GM12891 (cell line): Measurements from ENCODE around the gene CFAP73.

ENCODE experiments used
- PAX5 ChIP-seq: IDR thresholded peaks from 2 replicates; pipeline ENCODE4 v1.6.1; 2011; ENCODE audit warnings: low read length, moderate library complexity, mild to moderate bottlenecking; ENCODE audit not compliant: insufficient read depth, severe bottlenecking
- POLR2A ChIP-seq: IDR thresholded peaks from 2 replicates; pipeline ENCODE4 v1.6.1; 2011; ENCODE audit warnings: low read depth, low read length, control low read depth
- POU2F2 ChIP-seq: IDR thresholded peaks from 2 replicates; pipeline ENCODE4 v1.6.1; 2011; ENCODE audit warnings: low read depth, mild to moderate bottlenecking, control low read depth, low read length, moderate library complexity
- SPI1 ChIP-seq: IDR thresholded peaks from 2 replicates; pipeline ENCODE4 v1.6.1; 2011; ENCODE audit warnings: low read depth, low read length, control low read depth
- TAF1 ChIP-seq: IDR thresholded peaks from 2 replicates; pipeline ENCODE4 v1.6.1; 2011; ENCODE audit warnings: low read depth, low read length, control low read depth

DNA sequence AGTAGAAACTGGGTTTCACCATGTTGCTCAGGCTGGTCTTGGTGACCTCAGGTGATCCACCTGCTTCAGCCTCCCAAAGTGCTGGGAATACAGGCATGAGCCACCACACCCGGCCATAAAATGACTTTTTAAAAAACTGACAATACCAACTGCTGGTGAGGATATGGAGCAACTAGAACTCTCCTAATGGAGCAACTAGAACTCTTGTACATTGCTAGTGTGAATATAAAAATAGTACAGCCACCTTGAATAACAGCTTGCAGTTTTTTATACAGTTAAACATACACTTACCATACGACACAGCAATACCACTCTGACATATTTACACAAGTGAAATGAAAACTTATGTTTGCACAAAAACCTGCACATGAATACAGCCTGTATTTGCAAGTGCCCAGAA lies 2.5 kb upstream of the CFAP73 start:
- TF ChIP-seq TAF1 (no peak), SPI1 (no peak), POLR2A (no peak), POU2F2 (no peak), PAX5 (no peak)
